Endothelial cell of umbilical vein (primary cell): ENCODE results near the gene GABARAP.

Experiments
- CTCF ChIP-seq, 2 donors: IDR thresholded peaks; 1 replicate in 1 of 2; 2 replicates in 1 of 2; pipeline ENCODE4 v1.5.1; 2011; ENCODE audit warnings: low read length in 2 of 2, mild to moderate bottlenecking in 2 of 2, moderate library complexity in 2 of 2, control low read depth in 1 of 2, inconsistent platforms in 1 of 2, low read depth in 1 of 2; ENCODE audit not compliant: insufficient read depth in 1 of 2; ENCODE audit errors: extremely low read depth in 1 of 2
- EZH2 ChIP-seq: IDR thresholded peaks from 2 replicates; pipeline ENCODE4 v1.6.1; 2012; ENCODE audit warnings: borderline replicate concordance, low read depth, mild to moderate bottlenecking, moderate library complexity, low read length, inconsistent platforms; ENCODE audit not compliant: severe bottlenecking
- FOS ChIP-seq: IDR thresholded peaks from 2 replicates; pipeline ENCODE4 v1.6.1; 2011; ENCODE audit warnings: mild to moderate bottlenecking, low read length, moderate library complexity, borderline replicate concordance; ENCODE audit not compliant: insufficient read depth
- JUN ChIP-seq: IDR thresholded peaks from 2 replicates; pipeline ENCODE4 v1.6.1; 2011; ENCODE audit warnings: borderline replicate concordance, low read depth; ENCODE audit not compliant: insufficient read length, insufficient read depth
- MAX ChIP-seq: IDR thresholded peaks from 2 replicates; pipeline ENCODE4 v1.6.1; 2011; ENCODE audit not compliant: insufficient read depth, insufficient read length
- MYC ChIP-seq: IDR thresholded peaks from one replicate; pipeline ENCODE4 v1.6.1; 2011; ENCODE audit warnings: mild to moderate bottlenecking, low read depth, low read length
- POLR2A ChIP-seq: IDR thresholded peaks from 2 replicates; pipeline ENCODE4 v1.6.1; 2012; ENCODE audit warnings: low read depth, mild to moderate bottlenecking, control low read depth, low read length
- POLR2AphosphoS5 ChIP-seq: IDR thresholded peaks from 2 replicates; pipeline ENCODE4 v1.6.1; 2012; ENCODE audit warnings: low read depth, mild to moderate bottlenecking, control low read depth, low read length, moderate library complexity; ENCODE audit not compliant: insufficient read depth

GRCh38 chr17:7223375-7223774 lies 18.9 kb downstream of the GABARAP start:
- TF ChIP-seq POLR2A (no peak), CTCF (IDR thresholded peaks at IDR 0.05; ENCODE audit: extremely low read depth in 1 of 2, insufficient read depth in 1 of 2, low read depth in 1 of 2, low read length in 2 of 2) (no peak), MYC (no peak), EZH2 (no peak), MAX (no peak), POLR2AphosphoS5 (no peak), FOS (no peak), JUN (no peak)
